ENCODE results near the gene SIRT3.

SIRT3 gene

DNA sequence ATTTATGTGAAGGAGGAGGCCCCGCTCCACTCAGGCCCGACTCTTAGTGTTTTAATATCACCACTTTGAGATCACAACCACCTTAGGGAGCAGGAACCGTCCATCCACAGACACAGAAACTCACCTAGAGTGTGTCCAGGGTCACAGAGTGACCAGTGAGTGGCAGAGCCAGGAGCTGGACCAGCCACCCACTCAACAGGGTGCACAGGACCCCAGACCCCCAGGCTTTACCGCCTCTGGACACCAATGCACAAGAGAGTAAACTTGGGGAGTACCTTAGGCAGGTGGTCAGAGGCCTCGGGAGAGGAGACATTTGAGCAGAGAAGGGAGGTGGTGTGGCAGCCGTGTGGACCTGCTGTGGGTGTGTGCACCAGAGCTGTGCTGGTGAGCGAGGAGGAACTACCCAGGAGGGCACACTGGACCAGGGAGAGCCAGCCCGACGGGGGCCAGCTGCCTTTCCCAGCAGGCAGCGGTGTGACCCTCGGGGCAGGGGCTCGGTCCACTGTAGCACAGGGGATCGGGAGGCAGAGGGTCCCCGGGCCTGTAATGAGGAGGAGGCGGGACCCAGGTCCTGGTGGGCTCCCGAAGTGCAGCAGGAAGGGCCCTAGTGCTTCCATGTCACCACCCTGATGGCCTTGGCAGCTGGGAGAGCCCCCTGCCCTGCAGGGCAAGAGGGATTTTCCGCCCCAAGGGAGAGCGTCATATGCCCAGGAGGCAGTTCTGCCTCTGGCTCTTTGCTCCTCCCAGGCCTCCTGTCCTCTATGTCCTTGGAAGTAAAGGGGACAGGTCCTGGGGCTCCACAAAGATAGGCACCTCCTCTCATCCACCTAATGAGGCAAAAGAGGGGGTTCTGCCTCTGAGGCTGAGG, 34.5 kb upstream of the SIRT3 start:
- DNase-seq = no peak

DNA sequence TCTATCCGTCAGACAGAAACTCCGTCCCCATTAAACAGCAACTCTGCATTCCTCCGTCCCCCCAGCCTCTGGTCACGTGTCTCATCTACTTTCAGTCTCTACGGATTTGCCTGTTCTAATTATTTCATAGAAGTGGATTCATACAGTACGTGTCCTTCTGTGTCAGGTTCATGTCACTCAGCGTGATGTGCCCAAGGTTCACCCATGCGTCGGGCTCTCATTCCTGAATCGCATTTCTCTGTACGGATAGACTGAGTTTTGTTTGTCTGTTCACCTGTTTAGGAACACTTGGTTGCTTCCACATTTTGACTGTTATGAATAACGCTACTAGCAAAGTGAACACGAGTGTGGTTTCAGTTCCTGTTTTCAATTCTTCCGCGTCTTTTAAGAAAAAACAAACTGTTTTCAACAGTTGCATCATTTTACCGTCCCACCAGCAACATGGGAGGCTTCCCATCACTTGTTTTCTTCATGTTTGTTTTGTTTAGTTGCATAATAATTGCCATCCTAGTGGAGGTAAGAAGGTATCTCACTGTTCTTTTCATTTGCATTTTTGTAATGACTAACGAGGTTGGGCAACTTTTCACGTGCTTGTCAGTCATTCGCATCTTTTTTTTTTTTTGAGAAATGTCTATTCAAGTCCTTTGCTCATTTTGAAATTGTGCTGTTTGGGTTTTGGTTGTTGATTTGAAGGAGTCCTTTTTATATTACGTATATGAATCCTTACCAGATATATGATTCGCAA, 33.2 kb upstream of the SIRT3 start:
- peak; percentile 36 to 63 for DNase-seq

DNA sequence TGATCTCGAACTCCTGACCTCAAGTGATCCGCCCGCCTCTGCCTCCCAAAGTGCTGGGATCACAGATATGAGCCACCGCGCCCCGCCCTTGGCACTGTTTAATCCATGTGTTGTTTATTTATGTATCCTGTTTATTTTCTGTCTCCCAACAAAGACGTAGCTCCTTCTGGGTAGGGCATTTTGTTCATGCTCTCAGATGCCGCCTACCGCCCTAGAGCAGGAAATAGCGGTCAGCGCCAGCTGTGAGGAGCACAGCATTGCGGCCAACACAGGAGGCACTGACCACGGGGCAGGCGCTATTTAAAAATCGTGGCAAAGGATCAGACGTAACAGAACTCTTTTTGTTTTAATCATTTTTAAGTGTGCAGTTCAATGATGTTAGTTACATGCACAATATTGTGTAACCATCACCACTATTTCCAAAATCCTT, 32.6 kb upstream of the SIRT3 start:
- DNase-seq = peak in 1 of 2 donors; percentile 38

DNA sequence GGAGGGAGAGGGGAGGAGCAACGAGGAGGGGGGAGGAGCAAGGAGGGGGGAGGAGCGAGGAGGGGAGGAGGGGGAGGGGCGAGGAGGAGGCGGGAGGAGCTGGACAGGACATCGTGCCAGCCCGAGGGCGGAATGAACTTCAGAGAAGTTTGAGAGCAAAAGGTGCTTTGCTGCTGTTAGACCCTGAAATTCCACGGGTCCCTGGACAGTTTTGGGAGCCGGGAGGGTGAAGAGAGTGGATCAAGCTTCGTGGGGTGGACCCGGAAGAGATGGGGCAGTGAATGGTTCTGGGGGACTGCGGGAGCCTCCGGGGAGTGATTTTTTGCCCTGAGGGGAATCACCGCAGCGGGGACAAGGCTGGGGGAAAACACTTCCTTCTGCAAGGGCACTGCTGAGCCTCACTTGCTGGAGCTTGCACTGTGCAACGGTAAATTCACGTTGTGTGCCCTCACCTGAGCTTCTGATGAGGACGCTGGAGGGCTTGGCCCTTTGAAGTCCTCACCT, 31.4 kb upstream of the SIRT3 start:
- peak; percentile 62 to 63 for DNase-seq

DNA sequence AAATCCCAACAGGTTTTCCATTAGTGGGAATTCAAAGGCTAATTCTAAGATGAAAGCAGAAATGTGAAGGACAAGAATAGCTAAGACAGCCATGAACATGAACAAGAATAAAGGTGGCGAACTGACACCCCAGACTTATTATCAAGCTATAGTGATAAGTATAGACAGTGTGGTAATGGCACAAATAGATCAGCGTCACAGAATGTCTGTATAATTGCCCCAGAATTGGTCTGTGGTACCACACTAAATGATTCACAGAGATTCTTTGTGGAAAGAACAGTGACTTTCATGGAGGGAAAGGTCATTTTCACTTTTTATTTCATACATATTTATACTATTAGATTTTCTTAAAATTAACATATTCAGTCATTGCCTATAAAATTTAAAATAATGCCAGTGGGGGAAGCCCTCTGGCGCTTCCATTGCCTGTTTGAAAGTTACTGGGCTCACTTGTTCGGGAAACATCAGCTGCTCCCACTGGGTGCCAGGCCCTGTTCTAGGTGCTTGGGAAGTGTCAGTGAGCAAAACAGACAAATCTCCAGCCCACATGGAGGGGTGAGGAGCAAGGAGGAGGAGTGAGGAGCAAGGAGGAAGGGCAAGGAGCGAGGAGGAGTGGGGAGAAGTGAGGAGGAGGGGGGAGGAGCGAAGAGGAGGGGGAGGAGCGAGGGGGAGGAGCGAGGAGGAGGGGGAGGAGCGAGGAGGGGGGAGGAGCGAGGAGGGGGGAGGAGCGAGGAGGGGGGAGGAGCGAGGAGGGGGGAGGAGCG, 30.7 kb upstream of the SIRT3 start:
- peak; percentile 32 to 48 for DNase-seq

DNA sequence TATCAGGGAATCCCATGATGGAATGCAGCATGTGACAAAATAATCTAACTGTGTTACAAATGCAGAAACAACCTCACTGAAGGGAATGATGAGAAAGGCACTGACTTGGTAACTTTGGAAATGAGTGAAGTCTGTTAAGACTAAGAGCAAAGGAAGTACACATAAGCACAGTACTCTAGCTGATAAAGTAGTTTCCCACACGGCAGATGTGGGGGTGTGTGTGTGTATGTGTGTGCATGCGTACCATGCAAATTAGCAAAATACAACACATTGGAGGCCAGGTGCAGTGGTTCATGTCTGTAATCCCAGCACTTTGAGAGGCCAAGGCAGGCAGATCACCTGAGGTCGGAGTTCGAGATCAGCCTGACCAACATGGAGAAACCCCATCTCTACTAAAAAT, 25.5 kb upstream of the SIRT3 start:
- DNase-seq = no peak

DNA sequence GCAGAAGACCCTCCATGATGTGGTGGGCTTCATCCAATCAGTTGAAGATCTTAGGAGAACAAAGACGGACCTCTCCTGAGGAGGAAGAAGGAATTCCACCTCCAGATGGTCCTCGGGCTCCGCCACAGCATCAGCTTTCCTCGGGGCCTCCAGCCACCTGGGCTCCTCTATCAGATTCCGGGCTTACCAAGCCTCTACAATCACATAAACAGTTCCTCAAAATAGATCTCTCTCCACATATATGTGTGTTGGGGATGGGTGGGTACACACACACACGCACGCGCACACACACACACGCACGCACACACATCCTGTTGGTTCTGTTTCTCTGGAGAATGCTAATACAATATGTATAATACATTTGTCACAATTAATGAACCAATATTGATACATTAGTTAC, 23.3 kb upstream of the SIRT3 start:
- DNase-seq = no peak

DNA sequence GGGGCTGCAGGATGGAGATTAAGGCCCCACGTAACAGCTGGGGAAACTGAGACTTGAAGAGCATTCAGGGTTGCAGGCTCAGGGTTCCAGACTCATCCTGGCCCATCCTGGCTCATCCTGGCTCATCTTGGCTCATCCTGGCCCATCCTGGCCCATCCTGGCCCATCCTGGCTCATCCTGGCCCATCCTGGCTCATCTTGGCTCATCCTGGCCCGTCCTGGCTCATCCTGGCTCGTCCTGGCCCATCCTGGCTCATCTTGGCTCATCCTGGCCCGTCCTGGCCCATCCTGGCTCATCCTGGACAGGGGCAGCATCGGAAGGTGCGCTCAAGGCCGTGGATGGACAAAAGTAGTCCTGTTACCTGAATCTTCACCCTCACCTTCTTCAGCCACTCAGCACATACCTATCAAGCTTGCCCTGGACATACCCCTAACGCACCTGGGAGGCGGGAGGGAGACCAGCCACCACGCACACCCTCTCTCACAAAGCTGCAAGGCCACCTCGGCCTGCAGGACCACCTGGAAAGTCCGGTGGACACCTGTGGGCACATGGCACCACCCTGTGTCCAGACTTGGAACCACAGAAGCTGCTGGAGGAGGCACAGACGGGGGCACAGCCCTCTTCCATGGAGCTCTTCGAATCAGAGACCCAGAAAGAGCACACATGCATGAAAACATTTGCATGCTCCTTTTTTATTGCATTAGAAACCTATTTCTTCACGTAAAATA, 21.8 kb upstream of the SIRT3 start:
- DNase-seq = no peak

DNA sequence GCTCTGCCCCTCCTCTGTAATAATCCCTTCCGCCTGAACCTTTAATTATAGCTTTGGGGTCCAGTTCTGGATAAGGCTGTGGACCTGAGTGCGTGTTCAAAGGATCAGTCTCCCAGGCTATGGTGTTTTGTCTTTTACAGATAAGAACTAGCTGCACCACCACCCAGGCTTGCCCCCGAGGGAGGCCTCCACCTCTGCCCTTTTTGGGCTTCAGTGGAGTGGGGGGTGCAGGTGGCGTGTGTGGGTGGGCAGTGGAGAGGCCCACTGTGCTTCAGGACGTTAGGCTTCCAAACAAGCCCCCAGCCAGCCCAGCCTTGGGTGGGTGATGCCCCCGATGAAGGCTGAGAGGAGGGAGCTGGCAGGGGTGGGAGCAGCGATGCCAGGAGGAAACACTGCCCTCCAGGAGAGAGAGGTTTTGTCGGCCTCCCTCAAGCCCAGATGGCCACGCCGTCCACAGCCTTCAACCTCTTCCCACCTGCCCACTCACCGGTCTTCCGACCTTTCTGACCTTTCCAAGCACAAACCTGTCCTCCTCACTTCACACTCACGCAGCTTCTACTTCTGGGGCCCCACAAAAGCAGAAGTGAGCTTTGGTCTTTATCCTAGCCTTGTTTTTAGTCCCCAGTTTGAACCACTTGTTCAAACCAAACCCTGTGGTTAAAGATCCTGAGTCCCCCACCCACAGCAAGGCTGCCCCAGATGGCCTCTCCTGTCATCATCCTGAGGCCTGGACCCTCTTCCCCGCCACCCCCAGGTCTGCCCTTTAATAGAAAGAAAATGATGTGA, 21.0 kb upstream of the SIRT3 start:
- DNase-seq = no peak

DNA sequence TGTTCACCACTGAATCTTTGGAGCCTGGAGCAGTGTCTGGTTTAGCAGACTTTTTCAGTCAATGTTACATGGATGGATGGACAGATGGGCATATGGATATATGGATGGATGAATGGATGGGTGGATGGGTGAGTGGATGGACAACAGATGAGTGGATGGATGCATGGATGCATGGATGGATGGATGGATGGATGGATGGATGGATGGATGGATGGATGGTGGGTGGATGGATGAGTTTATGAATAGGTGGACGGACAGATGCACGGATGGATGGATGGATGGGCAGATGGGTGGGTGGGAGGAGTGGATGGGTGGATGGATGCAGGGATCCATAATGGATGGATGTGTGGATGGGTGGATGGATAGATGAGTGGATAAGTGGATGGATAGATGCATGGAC, 19.7 kb upstream of the SIRT3 start:
- no peak for DNase-seq

DNA sequence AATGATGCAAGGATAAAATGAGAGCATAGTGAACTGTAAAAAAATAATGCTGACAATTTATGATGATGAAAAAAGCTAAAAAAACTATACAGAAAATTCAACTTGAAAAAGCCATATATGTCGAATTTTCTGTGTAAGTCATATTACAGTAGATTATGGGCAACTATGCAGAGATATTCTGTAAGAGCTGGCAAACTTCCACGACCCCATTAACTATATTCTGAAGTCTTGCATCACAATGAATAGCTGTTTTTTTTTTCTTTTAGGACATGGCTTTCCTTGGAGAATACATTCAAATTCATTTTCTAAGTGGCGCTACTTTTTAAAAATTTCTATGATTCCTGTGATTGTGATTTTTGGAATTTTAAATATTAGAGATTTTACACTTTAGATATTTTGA, 19.0 kb upstream of the SIRT3 start:
- no peak for DNase-seq

DNA sequence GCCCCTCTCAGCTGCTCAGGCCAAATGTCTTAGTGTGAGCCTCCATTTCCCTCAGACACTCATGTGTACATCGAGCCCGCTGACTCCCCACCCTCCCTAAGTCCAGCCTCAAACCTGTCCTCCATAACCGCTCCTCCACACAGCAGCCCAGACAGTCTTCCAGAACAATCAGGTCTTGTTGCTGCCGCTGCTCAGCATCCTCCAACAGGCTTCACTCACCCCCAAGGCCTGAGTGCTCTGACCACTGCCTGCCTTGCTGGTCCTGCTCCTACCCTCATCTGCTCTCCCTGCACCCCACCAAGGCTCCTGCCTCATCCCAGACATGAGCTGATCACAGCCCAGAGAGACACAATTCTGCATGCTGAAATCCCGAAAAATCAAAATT, 17.7 kb upstream of the SIRT3 start:
- no peak for DNase-seq

DNA sequence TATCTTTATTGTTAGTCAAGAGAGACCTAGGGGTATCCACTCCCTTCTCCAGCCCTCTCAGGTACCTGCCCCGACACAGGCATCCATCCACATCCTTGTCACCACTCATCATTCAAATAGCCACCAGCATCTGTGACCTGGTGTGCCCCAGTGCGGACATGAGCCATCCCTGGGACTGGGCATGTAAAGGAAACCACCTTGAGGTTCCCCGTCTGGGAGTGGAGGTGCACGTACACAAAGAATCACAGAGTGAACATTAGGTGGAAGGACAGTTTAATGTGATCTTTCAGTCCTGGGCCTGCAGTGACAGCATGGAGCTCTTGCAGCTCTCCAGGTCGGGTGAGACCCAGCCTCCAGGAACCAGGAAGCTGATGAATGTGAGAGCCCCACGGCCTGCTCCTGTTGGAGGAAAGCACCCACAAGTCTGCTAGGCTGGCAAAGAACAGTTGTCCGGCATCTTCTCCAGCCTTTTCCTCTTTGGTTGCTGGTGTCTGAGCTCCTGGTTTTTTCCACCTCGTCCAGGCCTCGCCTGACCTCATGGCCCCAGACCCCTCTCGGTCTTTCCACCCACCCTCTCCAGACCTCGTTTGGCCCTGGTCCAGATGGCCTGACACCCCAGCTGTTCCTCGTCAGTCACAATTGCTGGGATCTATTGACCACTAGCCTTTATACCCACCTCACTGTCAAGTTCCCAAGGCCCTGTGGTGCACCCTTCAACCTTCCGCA, 17.2 kb upstream of the SIRT3 start:
- no peak for DNase-seq

DNA sequence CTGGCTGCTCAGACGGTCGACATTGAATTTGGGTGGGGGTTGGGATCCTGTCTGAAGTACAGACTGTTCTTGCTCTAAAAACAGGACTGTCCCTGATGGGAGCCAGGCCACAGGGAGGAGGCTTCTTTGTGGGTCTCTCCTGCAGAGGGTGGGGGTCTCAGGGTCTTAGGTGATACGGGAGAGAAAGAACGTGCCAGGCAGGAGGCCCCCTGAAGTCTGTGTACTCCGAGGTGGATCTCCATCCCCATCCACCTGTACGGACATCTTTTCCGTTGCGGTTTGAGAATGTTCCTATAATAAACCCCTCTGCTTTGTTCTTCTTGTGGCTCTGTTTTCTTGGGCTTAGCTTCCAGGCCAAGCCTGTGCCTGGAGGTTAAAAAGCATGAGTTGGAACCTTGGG, 16.5 kb upstream of the SIRT3 start:
- DNase-seq = no peak

DNA sequence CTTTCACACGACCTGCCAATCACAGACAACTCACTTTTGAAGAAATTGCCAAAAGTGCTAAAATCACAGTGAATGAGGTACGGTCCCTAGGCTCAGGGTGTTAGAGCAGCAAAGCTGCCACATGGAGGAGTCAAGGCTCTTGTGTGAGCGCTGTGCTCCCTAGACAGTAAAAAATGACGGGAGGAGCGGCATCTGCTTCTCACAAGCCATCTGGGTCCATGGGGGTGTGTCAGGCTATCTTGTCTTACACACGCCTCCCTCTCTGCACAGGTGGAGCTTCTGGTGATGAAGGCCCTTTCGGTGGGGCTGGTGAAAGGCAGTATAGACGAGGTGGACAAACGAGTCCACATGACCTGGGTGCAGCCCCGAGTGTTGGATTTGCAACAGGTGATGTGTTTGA, 15.4 kb upstream of the SIRT3 start:
- DNase-seq = no peak

DNA sequence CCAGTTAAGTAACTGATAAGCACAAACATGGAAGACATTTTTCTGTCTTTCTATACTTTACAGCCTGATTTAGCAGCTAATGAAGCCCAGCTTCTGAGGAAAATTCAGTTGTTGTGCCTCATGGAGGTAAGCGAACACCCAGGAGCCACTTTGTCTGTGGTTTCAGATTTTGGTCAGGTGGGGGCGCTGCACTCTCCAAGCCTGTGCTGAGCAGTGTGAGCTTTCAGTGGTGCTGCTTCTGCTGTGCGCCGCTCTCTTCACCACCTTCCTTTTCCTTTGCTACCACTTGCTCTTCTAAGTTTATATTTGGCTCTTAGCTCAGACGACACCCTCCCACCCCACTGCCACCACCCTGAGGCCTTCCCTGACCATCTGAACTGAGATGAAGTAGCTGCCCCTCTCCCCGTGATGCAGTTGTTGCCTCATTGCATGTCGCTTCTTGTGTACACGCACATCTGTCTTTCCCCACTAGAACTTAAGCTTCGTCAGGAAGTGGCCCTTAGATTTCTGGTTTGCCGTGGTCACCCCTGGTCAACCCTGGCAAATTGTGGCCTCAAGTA, 14.7 kb upstream of the SIRT3 start:
- peak; percentile 79 to 81 for DNase-seq

DNA sequence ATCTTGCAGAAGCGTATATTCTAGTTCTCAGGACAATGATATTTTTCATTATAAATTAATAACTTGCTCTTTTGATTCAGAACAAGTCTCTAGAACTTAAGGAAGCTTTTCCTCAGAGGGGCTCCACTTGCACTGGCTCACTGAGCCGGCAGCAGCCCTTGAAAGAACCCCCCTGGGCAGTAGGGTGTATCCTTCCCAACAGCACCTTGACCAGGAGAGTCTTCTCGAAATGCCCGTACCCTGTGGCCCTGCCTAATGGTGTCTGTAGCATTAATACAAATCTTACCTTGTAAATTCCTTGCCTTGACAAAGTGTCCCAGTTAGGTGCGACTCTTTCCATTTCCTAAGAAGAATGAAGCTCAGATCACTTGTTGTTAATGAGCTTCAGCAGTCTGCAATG, 14.1 kb upstream of the SIRT3 start:
- no peak for DNase-seq

DNA sequence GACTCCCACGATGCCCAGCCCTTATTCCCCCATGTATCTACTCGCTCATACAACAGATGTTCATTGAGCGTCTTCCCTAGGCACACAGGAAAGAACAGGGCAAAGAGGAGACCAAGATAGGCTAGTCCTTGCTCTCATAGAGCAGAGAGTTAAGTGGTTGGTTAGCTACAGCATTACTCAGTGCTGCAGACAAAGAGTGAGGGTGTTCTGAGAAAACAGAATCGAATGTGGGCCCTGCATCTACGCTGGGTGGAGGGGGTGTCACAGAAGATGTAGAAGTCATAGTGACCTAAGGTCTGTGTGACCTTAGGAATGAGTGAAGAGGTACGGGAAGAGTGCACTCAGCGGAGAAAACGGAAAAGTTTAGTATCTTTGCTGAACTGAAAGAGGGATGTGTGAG, 12.9 kb upstream of the SIRT3 start:
- no peak for DNase-seq

DNA sequence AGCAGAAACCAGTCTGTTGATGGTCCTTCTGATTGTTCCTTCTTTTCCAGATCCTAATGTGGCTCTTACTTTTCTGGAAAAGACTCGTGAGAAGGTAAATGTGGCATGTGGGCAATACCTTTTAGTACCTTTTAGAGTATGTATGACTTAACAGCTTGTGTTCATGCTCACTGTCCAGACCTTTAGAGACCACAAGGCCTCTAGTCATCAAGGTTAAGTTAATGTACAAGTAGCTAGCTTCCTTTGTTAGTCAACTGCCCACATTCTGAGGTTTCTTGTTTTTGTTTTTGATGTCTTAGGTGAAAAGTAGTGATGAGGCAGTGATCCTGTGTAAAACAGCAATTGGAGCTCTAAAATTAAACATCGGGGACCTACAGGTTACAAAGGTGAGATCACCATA, 8.2 kb upstream of the SIRT3 start:
- DNase-seq = no peak

DNA sequence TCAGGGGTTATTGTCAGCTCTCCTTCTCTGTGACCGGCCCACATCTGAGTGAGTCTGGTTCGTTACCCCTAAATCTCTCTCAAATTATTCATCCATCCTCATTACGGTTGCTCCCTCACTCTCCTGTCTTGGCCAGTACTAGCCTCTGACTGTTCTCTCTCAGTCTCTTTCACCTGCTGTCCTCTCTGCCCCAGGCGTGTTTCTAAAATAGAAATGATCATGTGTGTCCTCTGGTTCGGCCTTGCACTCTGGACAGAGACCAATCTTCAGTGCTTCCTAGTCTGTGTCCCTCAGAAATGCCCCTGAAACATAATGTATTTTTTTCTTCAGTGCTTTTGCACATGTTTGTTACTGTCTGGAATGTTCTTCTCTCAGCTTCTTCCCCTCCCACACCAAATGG, 5.5 kb upstream of the SIRT3 start:
- no peak for DNase-seq

DNA sequence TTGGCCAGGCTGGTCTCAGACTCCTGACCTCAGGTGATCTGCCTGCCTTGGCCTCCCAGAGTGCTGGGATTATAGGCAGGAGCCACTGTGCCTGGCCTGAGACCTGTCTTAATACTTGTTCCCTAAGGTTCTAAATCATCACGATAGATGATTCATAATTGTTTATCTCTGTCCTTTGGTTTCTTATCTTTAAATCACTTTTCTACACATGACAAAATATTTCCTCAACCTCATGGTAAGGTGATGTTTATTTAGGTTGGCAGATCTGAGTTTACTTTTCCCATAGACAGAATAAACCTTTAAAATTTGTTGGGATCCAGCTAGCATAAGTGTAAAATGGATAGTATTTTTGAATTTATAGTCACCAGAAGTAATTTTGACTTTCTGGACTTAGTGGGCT, 4.2 kb upstream of the SIRT3 start:
- DNase-seq = no peak

Data from stimulated activated CD4-positive, alpha-beta T cell treated with anti-CD3 and anti-CD28 coated beads, Interleukin-2, amount 100 ng/mL, for 24 hours (primary cell).